AG09319 (cell line): ENCODE measurements around the gene MYO7B.

Experiments used
- DNase-seq: peaks from one replicate; pipeline ENCODE4 v3.0.0-alpha.2; 2010; ENCODE audit warnings: low read depth; ENCODE audit errors: extremely low read depth
- TF ChIP-seq, protein P1 (sequence below): IDR thresholded peaks from 2 replicates; pipeline ENCODE4 v1.5.1; 2011; ENCODE audit warnings: low read depth, mild to moderate bottlenecking, inconsistent platforms, low read length, moderate library complexity

The MYO7B gene

DNA sequence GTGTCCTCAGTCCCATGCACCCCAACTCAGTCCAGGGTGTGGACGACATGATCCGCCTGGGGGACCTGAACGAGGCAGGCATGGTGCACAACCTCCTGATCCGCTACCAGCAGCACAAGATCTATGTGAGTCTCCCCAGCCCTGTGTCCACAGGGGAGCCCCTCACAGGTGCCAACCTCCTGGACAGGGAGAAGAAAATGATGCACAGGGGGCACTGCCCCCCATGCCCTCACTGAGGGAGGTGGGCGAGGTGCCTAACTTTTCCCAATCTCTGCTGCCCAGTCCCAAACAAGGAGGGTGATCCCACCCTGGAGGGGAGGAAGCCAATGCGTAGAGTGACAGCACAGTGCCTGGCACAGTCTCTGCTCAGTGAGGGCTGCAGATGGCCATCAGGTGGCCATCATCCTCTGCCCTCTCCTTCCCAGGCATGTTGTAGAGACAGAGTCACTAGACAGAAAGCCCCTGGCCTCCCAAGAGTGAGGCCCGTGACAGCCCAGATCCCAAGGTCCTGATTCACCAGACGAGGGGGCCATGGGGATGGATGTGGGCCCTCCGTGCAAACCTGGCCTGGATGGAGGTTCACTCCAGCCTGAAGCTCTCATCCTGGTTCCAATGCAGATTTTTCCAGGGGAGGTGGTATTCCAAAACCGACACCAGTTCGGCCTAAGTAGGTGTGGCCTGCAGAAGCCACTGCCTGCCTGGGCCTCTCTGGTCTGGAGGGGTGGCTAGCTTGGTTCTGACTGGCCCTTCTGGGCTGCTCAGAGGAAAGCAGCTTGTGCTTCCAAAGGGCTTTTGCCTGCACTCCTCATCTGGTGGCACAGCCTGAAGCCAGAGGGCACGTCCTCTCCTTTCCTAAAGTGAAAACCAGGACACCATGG is 30.0 kb downstream of the MYO7B start:
- DNase-seq: no peak
- TF ChIP-seq, protein P1, sequence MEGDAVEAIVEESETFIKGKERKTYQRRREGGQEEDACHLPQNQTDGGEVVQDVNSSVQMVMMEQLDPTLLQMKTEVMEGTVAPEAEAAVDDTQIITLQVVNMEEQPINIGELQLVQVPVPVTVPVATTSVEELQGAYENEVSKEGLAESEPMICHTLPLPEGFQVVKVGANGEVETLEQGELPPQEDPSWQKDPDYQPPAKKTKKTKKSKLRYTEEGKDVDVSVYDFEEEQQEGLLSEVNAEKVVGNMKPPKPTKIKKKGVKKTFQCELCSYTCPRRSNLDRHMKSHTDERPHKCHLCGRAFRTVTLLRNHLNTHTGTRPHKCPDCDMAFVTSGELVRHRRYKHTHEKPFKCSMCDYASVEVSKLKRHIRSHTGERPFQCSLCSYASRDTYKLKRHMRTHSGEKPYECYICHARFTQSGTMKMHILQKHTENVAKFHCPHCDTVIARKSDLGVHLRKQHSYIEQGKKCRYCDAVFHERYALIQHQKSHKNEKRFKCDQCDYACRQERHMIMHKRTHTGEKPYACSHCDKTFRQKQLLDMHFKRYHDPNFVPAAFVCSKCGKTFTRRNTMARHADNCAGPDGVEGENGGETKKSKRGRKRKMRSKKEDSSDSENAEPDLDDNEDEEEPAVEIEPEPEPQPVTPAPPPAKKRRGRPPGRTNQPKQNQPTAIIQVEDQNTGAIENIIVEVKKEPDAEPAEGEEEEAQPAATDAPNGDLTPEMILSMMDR: no peak

DNA sequence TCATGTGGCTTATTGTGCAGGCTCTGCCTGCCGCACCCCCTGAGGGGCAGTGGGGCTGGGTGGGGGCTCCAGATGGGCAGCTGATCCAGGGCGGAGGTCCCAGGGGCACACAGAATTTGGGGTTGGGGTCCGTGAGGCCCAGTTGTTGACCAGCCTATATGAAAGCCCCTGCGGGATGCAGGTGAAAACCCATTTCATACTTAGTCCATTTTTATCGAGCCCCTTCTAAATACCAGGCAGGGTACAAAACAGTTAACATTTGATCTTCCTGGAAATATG is 30.6 kb downstream of the MYO7B start:
- DNase-seq: no peak
- TF ChIP-seq, protein P1: no peak

DNA sequence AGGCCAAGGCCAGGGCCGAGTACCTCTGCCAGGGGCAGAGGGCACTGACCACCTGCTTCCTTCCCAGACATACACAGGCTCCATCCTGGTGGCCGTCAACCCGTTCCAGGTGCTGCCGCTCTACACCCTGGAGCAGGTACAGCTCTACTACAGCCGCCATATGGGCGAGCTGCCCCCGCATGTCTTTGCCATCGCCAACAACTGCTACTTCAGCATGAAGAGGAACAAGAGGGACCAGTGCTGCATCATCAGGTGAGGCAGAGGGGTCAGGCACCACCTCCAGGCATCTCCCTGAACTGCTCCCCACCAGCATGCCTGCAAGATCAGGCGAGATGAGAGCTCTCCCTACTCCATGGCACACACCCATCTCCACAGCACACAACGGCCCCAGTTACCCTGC is 31.1 kb downstream of the MYO7B start:
- TF ChIP-seq, protein P1: no peak
- no peak for DNase-seq

DNA sequence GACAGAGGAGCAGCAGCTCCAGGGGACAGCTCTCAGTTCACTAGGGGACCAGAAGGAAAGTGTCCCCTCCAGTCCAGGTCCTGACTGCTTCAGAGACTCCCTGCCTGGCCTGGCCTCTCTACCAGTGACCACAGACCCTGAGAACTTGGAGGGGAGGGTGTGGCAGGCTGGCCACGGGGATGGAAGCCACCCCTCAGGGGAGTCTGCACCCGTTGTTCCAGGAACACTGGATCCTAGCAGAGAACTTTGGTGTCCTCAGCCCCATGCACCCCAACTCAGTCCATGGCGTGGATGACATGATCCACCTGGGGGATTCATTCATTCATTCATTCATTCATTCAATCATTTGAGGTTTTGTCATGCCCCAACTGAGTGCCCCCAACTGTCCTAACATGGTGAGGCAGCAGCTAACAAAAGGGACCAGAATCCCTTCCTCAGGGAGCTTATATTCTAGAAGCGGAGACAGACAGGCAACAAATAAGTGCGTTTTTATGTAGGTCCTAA is 31.9 kb downstream of the MYO7B start:
- TF ChIP-seq, protein P1: no peak
- no peak for DNase-seq

DNA sequence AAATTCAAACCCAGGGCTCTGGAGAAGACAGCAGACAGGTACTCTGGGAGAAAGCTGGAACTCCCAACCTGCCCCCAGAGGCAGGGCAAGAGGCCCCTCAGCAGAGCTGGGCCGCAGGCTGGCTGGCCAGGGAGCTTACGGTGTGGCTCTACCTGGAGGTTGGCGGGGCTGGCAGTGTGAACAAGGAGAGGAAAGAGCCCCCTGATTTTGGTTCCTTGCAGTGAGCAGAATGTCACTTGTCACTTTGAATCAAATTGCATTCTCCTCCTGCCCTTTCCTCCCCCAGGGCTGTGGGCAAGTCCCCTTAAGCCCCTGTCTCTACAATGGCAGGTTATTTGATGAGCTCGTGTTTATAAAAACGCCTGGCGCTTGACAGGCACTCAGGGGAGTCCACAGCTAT is 32.6 kb downstream of the MYO7B start:
- TF ChIP-seq, protein P1: no peak
- no peak for DNase-seq

DNA sequence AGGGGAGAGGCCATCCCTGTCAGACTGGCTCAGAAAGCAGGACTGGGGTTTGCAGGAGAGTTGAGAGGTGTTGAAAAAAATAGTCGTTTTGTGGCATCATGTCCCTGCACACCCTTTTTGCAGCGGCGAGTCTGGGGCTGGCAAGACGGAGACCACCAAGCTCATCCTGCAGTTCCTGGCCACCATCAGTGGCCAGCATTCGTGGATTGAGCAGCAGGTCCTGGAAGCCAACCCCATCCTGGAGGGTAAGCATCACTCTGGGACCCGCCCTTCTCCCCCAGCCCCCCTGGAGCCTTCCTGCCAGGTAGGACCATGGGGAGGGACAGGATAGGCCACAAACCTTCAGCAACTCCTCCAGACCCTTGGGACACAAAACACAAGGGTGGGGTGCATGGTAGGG is 34.2 kb downstream of the MYO7B start:
- DNase-seq: no peak
- TF ChIP-seq, protein P1: no peak
